Heart right ventricle (tissue), 16 donors: ENCODE results near the gene DSTYK. TPM values are rescaled to one million over a fixed set of nuclear protein-coding genes. Genes with fewer than 3 reads are reported as not detected.

ENCODE experiments used
- ATAC-seq, 8 donors: fragments of 200-7000 bp; cut with Tn5 transposase; one replicate each; pipeline ENCODE4 v1.9.1; 2020; ENCODE audit warnings: mild to moderate bottlenecking in 8 of 8, moderate library complexity in 8 of 8, moderate number of reproducible peaks in 1 of 8
- DNase-seq, 2 donors: peaks; one replicate each; pipeline ENCODE4 v3.0.0-alpha.2; 2020
- H3K27ac ChIP-seq, 10 donors: fragments of 200-600 bp; sonication (generic) in 2 of 10; one replicate each; pipeline versions ENCODE4 v1.5.0 to v1.8.0; 2020 to 2022; ENCODE audit warnings: mild to moderate bottlenecking in 3 of 10
- H3K27me3 ChIP-seq, 7 donors: fragments of 200-600 bp; one replicate each; pipeline ENCODE4 v1.8.0; 2021 to 2022; ENCODE audit warnings: mild to moderate bottlenecking in 2 of 7
- H3K36me3 ChIP-seq, 9 donors: fragments of 200-600 bp; sonication (generic) in 1 of 9; one replicate each; pipeline versions ENCODE4 v1.5.0 to v1.8.0; 2020 to 2022; ENCODE audit warnings: mild to moderate bottlenecking in 2 of 9
- H3K4me1 ChIP-seq, 9 donors: fragments of 200-600 bp; sonication (generic) in 1 of 9; one replicate each; pipeline versions ENCODE4 v1.5.0 to v1.8.0; 2020 to 2022; ENCODE audit warnings: mild to moderate bottlenecking in 4 of 9
- H3K4me3 ChIP-seq, 10 donors: fragments of 200-600 bp; sonication (generic) in 2 of 10; one replicate each; pipeline versions ENCODE4 v1.5.0 to v1.8.0; 2020 to 2022; ENCODE audit warnings: mild to moderate bottlenecking in 7 of 10, moderate library complexity in 2 of 10
- H3K9me3 ChIP-seq, 11 donors: fragments of 200-600 bp in 10 of 11; sonication (generic) in 2 of 11; one replicate each; pipeline versions ENCODE4 v1.5.0 to v1.8.0; 2013 to 2022; ENCODE audit warnings: mild to moderate bottlenecking in 2 of 11, control low read depth in 1 of 11, moderate library complexity in 1 of 11
- whole genome bisulfite sequencing, 2 donors: extraction: QIAGEN DNeasy Blood & Tissue Kit; methylation state at CpG; one replicate each; pipeline ENCODE4 v1.1.7; 2013; ENCODE audit warnings: inconsistent platforms in 1 of 2; 5-methylcytosine and 5-hydroxymethylcytosine counted together
- intact Hi-C, 10 donors: fragments of 100-400 bp; cut with DNase I; formaldehyde crosslinking; loops; one replicate each; pipeline versions ENCODE4 v1.11.1 to v1.14.2; 2022
- polyA plus RNA-seq, 2 donors: library from polyadenylated mRNA; stranded (reverse); fragments of 200-250 nt; gene quantifications; one replicate each; pipeline ENCODE4 v1.2.3, GENCODE V29; 2013
- total RNA-seq, 10 donors: library from RNA; stranded (reverse); fragmentation: NEBNext Ultra II Directional in 3 of 10; extraction: Animal tissue kit (Norgen Biotek cat#: 25700) in 3 of 10; gene quantifications; one replicate each; pipeline versions ENCODE4 v1.2.1 to v1.2.4, GENCODE V29; 2021 to 2023
- TF ChIP-seq, protein P1 (sequence below), 9 donors: fragments of 200-600 bp; sonication (generic) in 2 of 9; IDR thresholded peaks; one replicate each; pipeline versions ENCODE4 v1.5.0 to v1.8.0; 2021 to 2022; ENCODE audit warnings: antibody characterized with exemption in 9 of 9, mild to moderate bottlenecking in 5 of 9, moderate library complexity in 1 of 9
- donor health status: Arrhythmogenic right ventricular cardiomyopathy.
- donor health status: ischemic (EF 13 %, LVEDD 7.1; RV severe dilation, severe dysfunction).
- donor health status: healthy with polysubstance abuse.
- donor health status: DM: no; HTN: yes; CAD: no.
- donor health status: DM: no; HTN: no; CAD: no.
- donor health status: ischemic (EF 25% LVEDD 6.9; RV normal size, moderate dysfunction).
- donor health status: ischemic (EF 25% LVEDD 5.7; RV mildly dilated, moderate dysfunction).
- donor health status: healthy.
- donor health status: DM: yes; HTN: yes; CAD: no.
- donor health status: Ischemic cardiomyopathy.
- donor health status: ischemic (EF 35%, LVEDD 5.7; RV mildly dilated, moderate dysfunction).
- donor health status: nonischemic (EF 11% LVEDD 7.7; RV severe dilation, severe dysfunction).
- donor health status: DM: yes; HTN: yes; CAD: no.
- donor health status: PGD.
- donor health status: ischemic (EF 29% LVEDD 5.4; RV normal size, mild dysfunction).
- donor health status: nonischemic (EF 23%, LVEDD 6.1; RV moderate dilation, normal function).

The DSTYK gene
- total and polyA plus RNA-seq, 12 donors = 2.6 to 9.5 (median 7.6) TPM

DNA sequence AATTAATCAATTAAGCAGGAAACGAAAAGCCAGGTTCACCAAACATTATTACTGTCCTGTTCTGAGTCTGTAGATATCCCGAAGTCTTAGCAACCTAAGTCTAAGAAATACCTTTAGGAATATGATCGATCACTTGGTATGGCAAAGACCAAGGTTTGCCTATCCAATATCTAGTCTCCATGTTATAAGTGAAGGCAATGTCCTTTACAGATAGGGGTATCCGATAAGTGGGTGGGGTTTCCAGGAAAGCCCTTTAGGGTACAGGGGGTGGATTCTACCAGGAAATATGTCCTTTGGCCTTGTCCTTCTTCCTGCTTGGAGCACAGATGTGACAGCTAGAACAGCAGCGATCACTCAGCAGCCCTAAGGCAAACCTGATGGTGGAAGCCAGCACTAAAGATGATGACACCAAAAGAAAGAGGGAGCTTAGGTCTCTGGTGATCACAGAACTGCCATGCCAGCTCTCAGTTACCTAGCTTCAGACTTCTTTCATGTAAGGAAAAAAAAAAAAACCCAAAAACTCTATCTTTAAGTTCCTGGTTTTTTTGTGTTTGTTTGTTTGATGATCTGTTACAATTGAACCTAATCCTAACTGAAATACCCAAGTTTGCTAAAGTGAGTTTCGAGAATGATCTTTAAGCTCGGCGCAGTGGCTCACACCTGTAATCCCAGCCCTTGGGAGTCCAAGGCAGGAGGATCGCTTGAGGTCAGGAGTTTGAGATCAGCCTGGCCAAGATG, 40.8 kb downstream of the DSTYK start:
- ATAC-seq (no peak), DNase-seq (no peak)
- Histone ChIP-seq H3K4me3 (no peak overlapping the region), H3K36me3 (peaks cover 0 to 76% (median 17%) of the 10 kb centered on the region in 9 donors), H3K27me3 (no peaks in the 10 kb centered on the region), H3K27ac (no peak overlapping the region), H3K9me3 (no peaks in the 10 kb centered on the region), H3K4me1 (peaks cover 0 to 18% (median 7%) of the 10 kb centered on the region in 9 donors)
- TF ChIP-seq, protein P1, sequence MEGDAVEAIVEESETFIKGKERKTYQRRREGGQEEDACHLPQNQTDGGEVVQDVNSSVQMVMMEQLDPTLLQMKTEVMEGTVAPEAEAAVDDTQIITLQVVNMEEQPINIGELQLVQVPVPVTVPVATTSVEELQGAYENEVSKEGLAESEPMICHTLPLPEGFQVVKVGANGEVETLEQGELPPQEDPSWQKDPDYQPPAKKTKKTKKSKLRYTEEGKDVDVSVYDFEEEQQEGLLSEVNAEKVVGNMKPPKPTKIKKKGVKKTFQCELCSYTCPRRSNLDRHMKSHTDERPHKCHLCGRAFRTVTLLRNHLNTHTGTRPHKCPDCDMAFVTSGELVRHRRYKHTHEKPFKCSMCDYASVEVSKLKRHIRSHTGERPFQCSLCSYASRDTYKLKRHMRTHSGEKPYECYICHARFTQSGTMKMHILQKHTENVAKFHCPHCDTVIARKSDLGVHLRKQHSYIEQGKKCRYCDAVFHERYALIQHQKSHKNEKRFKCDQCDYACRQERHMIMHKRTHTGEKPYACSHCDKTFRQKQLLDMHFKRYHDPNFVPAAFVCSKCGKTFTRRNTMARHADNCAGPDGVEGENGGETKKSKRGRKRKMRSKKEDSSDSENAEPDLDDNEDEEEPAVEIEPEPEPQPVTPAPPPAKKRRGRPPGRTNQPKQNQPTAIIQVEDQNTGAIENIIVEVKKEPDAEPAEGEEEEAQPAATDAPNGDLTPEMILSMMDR (IDR thresholded peaks at IDR 0.05) = no peak
- WGBS, 2 donors = 83 to 89% methylated on average over 9 of the region's 9 CpGs
- intact Hi-C loops = no loop called here

GRCh38 chr1:205169248-205169647, 42.3 kb downstream of the DSTYK start:
- no peak for ATAC-seq
- WGBS, 2 donors = 93 to 94% methylated on average over 10 of the region's 10 CpGs
- no peak overlapping the region for H3K27ac ChIP-seq

DNA sequence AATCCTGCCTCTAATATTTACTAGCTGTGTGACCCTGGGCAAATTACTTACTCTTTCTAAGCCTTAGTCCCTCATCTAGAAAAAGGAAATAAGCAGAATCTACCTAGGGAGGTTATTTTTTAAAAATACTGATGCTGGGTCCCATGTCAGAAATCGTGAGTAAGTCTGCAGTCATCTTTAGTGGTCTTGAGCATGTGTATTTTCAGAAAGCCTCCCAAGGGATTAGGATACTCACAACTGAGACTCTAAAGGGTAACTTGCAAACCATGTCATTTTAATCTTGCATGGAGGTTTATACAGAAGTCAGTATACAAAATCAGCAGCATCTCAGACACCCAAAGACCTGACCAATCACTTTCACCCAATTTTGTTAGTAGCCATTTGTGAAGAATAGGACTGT, 43.2 kb downstream of the DSTYK start:
- ATAC-seq = no peak
- TF ChIP-seq, protein P1 (IDR thresholded peaks at IDR 0.05) = no peak
- intact Hi-C loops = no loop called here
- peaks cover 0 to 8% (median 0%) of the 10 kb centered on the region in 9 donors for H3K4me1 ChIP-seq
- no peak overlapping the region for H3K27ac ChIP-seq
- H3K27me3 ChIP-seq = no peaks in the 10 kb centered on the region
- H3K4me3 ChIP-seq = no peak overlapping the region
- H3K36me3 ChIP-seq = peaks cover 0 to 94% (median 17%) of the 10 kb centered on the region in 9 donors
- DNase-seq = no peak
- no peaks in the 10 kb centered on the region for H3K9me3 ChIP-seq
- WGBS, 2 donors = 75 to 81% methylated on average over 1 of the region's 1 CpG

More at GRCh38 chr1:205169248-205169647, 42.3 kb downstream of the DSTYK start:
- TF ChIP-seq, protein P1 (IDR thresholded peaks at IDR 0.05) = no peak
- H3K9me3 ChIP-seq = no peaks in the 10 kb centered on the region
- H3K4me3 ChIP-seq = no peak overlapping the region
- intact Hi-C loops = no loop called here
- H3K4me1 ChIP-seq = peaks cover 0 to 9% (median 0%) of the 10 kb centered on the region in 9 donors
- no peaks in the 10 kb centered on the region for H3K27me3 ChIP-seq
- H3K36me3 ChIP-seq = peaks cover 0 to 84% (median 17%) of the 10 kb centered on the region in 9 donors
- DNase-seq = no peak

GRCh38 chr1:205162301-205162700, 49.2 kb downstream of the DSTYK start:
- 93 to 100% methylated on average over 1 of the region's 1 CpG for WGBS, 2 donors
- H3K27ac ChIP-seq = no peak overlapping the region
- TF ChIP-seq, protein P1 (IDR thresholded peaks at IDR 0.05) = no peak
- H3K9me3 ChIP-seq = no peaks in the 10 kb centered on the region
- peaks cover 0 to 97% (median 49%) of the 10 kb centered on the region in 9 donors for H3K36me3 ChIP-seq
- H3K4me1 ChIP-seq = no peaks in the 10 kb centered on the region
- H3K4me3 ChIP-seq = no peak overlapping the region
- no peak for ATAC-seq
- DNase-seq = no peak
- H3K27me3 ChIP-seq = no peaks in the 10 kb centered on the region
- intact Hi-C loops = no loop called here
